GM12878 (cell line): ENCODE data around the gene NR6A1. TPM values are rescaled to one million over a fixed set of nuclear protein-coding genes. Genes with fewer than 3 reads are reported as not detected.

Experiments
- ATAC-seq: fragments of 200-7000 bp; cut with Tn5 transposase; 3 replicates; pipeline ENCODE4 v1.9.1; 2020; ENCODE audit warnings: mild to moderate bottlenecking, moderate library complexity
- BruUV-seq: library from RNA; stranded (reverse); fragments of 400-500 nt; replicated peaks from 2 replicates; lab custom pipeline; 2021; lab: Mats Ljungman, UMichigan
- CTCF ChIA-PET: fragments of 300-600 bp; sonication (Branson Sonifier 250); formaldehyde crosslinking; extraction: SDS; loops from one replicate; lab custom pipeline; 2021; ENCODE audit warnings: inconsistent platforms; lab: Yijun Ruan, JAX
- POLR2A ChIA-PET: fragments of 350-600 bp; formaldehyde crosslinking; extraction: SDS; loops from one replicate; lab custom pipeline; 2021; ENCODE audit warnings: inconsistent platforms; lab: Charles Lee
- RAD21 ChIA-PET: fragments of 300-600 bp; sonication (Branson Sonifier 250); formaldehyde crosslinking; loops from one replicate; lab custom pipeline; 2023; ENCODE audit warnings: antibody characterized with exemption; ENCODE audit not compliant: unreplicated experiment; lab: Charles Lee
- SMC1A ChIA-PET: fragments of 300-600 bp; sonication (Branson Sonifier 250); formaldehyde crosslinking; loops from one replicate; lab custom pipeline; 2023; ENCODE audit not compliant: unreplicated experiment, uncharacterized antibody; lab: Charles Lee
- DNase-seq: peaks from one replicate; pipeline ENCODE4 v3.0.0-alpha.2; 2011; ENCODE audit warnings: low read depth, low spot score
- FAIRE-seq: peaks from 3 replicates; lab custom pipeline; 2011; peaks lifted over from hg19 to GRCh38; lab: Jason Lieb, UNC
- H2AFZ ChIP-seq: 2 replicates; pipeline ENCODE4 v1.6.0; 2011; ENCODE audit warnings: low read depth, low read length, control low read depth; ENCODE audit not compliant: control insufficient read depth
- H3K27ac ChIP-seq: 2 replicates; pipeline ENCODE4 v1.5.1; 2011; ENCODE audit warnings: control low read depth; ENCODE audit not compliant: control insufficient read depth, insufficient read depth
- H3K27me3 ChIP-seq, 2 experiments: replicated peaks in 1 of 2; 2 replicates each; pipeline versions ENCODE4 v1.6.0 to v1.6.1; 2011; ENCODE audit warnings: low read length in 1 of 2; ENCODE audit not compliant: control insufficient read depth in 2 of 2, insufficient read depth in 2 of 2
- H3K36me3 ChIP-seq, 2 experiments: 2 replicates each; pipeline ENCODE4 v1.5.1; 2011; ENCODE audit warnings: low read length in 1 of 2; ENCODE audit not compliant: control insufficient read depth in 2 of 2, insufficient read depth in 2 of 2
- H3K4me1 ChIP-seq: 2 replicates; pipeline ENCODE4 v1.6.1; 2011; ENCODE audit warnings: mild to moderate bottlenecking, low read length, moderate library complexity, mixed read lengths; ENCODE audit not compliant: control insufficient read depth, insufficient read depth
- H3K4me2 ChIP-seq: 2 replicates; pipeline ENCODE4 v1.6.0; 2011; ENCODE audit warnings: control low read depth; ENCODE audit not compliant: control insufficient read depth, insufficient read depth
- H3K4me3 ChIP-seq: fragments of 200-600 bp; sonication (generic); 2 replicates; pipeline ENCODE4 v1.5.1; 2016
- H3K79me2 ChIP-seq: 2 replicates; pipeline ENCODE4 v1.6.0; 2011; ENCODE audit warnings: low read length; ENCODE audit not compliant: control insufficient read depth, insufficient read depth
- H3K9ac ChIP-seq: 2 replicates; pipeline ENCODE4 v1.8.0; 2011; ENCODE audit warnings: low read length, control low read depth, mixed read lengths; ENCODE audit not compliant: control insufficient read depth, insufficient read depth
- H3K9me3 ChIP-seq: replicated peaks from 3 replicates; pipeline ENCODE4 v1.5.1; 2011; ENCODE audit warnings: mild to moderate bottlenecking, low read length; ENCODE audit not compliant: control insufficient read depth, insufficient read depth
- H4K20me1 ChIP-seq: 2 replicates; pipeline ENCODE4 v1.6.0; 2011; ENCODE audit not compliant: control insufficient read depth, insufficient read depth
- BHLHE40 ChIP-seq, 2 experiments: fragments of 450-650 bp in 1 of 2; IDR thresholded peaks; 2 replicates each; pipeline ENCODE4 v1.6.1; 2011 to 2017; ENCODE audit warnings: low read depth in 2 of 2, borderline replicate concordance in 1 of 2, improper control_type of control experiment in 1 of 2, low read length in 1 of 2, mild to moderate bottlenecking in 1 of 2
- CHD1 ChIP-seq: IDR thresholded peaks from 2 replicates; pipeline ENCODE4 v1.6.1; 2012; ENCODE audit warnings: low read depth, low read length, improper control_type of control experiment
- GATAD2B ChIP-seq: fragments of 450-650 bp; conservative IDR thresholded peaks from 2 replicates; pipeline ENCODE4 v1.6.1; 2017; ENCODE audit warnings: low read depth, mild to moderate bottlenecking, moderate library complexity
- HDGF ChIP-seq: fragments of 450-650 bp; IDR thresholded peaks from 2 replicates; pipeline ENCODE4 v1.6.1; 2016; ENCODE audit warnings: antibody characterized with exemption
- KAT2A ChIP-seq: conservative IDR thresholded peaks from 2 replicates; pipeline ENCODE4 v1.6.1; 2011; ENCODE audit warnings: low read depth, low read length; ENCODE audit not compliant: control insufficient read depth
- MYC ChIP-seq: IDR thresholded peaks from 2 replicates; pipeline ENCODE4 v1.6.1; 2011; ENCODE audit warnings: mild to moderate bottlenecking, low read length, moderate library complexity, inconsistent platforms; ENCODE audit not compliant: insufficient read depth, insufficient replicate concordance, insufficient read length, severe bottlenecking
- SMAD5 ChIP-seq: IDR thresholded peaks from 2 replicates; pipeline ENCODE4 v1.6.1; 2016; ENCODE audit warnings: antibody characterized with exemption, low read depth
- SMC3 ChIP-seq: IDR thresholded peaks from 2 replicates; pipeline ENCODE4 v1.6.1; 2011; ENCODE audit warnings: low read length, improper control_type of control experiment, borderline replicate concordance
- SUZ12 ChIP-seq: fragments of 200-600 bp; sonication (generic); IDR thresholded peaks from one replicate; pipeline ENCODE4 v1.6.1; 2018; ENCODE audit warnings: antibody characterized with exemption, mild to moderate bottlenecking; ENCODE audit not compliant: unreplicated experiment
- TBL1XR1 ChIP-seq: IDR thresholded peaks from 2 replicates; pipeline ENCODE4 v1.6.1; 2012; ENCODE audit warnings: low read depth, low read length, improper control_type of control experiment
- WGBS: methylation state at CpG from one replicate; pipeline ENCODE4 v1.1.6; 2016; ENCODE audit warnings: low lambda C conversion rate; ENCODE audit not compliant: insufficient replicate concordance, insufficient coverage; ENCODE audit errors: missing lambda C conversion rate; 5-methylcytosine and 5-hydroxymethylcytosine counted together
- in situ Hi-C: fragments of 300-500 bp; cut with MboI; formaldehyde crosslinking; loops from 9 replicates; pipeline ENCODE4 v1.14.3; 2018; ENCODE audit warnings: mixed read lengths
- intact Hi-C: fragments of 100-400 bp; cut with micrococcal nuclease; formaldehyde crosslinking; loops from one replicate; pipeline ENCODE4 v1.14.2; 2022; ENCODE audit not compliant: unreplicated experiment
- polyA plus RNA-seq, 11 experiments: library from polyadenylated mRNA; depleted of rRNA in 4 of 11; unstranded in 6 of 11; stranded (reverse) in 5 of 11; fragments of >200 nt; fragmentation: Nextera tagmentation in 4 of 11; fragmentation: Illumina TruSeq in 1 of 11; extraction: Ambion mirVana in 4 of 11; extraction: Trizol in 1 of 11; gene quantifications; 1 replicate in 1 of 11; 2 replicates in 10 of 11; pipeline versions ENCODE4 v1.2.1 to v1.2.3, GENCODE V29; 2011 to 2016; ENCODE audit warnings: inconsistent platforms in 2 of 11, missing spikeins in 2 of 11, low read depth in 1 of 11
- total RNA-seq, 4 experiments: library from RNA; depleted of rRNA in 3 of 4; stranded (reverse); fragments of >200 nt in 3 of 4; fragmentation: Illumina TruSeq in 1 of 4; extraction: Trizol in 1 of 4; gene quantifications; 2 replicates each; pipeline versions ENCODE4 v1.2.1 to v1.2.3, GENCODE V29; 2013 to 2021
- TF ChIP-seq, protein P1 (sequence below): fragments of 450-650 bp; formaldehyde crosslinking; IDR thresholded peaks from 2 replicates; pipeline ENCODE4 v1.5.0; 2022; ENCODE audit warnings: mild to moderate bottlenecking, missing genetic modification characterization
- TF ChIP-seq, protein P2 (sequence below): IDR thresholded peaks from 2 replicates; pipeline ENCODE4 v1.6.1; 2012; ENCODE audit warnings: low read depth, low read length, improper control_type of control experiment
- TF ChIP-seq, protein P3 (sequence below): fragments of 450-650 bp; IDR thresholded peaks from 2 replicates; pipeline ENCODE4 v1.6.1; 2018; ENCODE audit warnings: mild to moderate bottlenecking, low read depth, moderate library complexity; ENCODE audit not compliant: partially characterized antibody

NR6A1 gene
- total and polyA plus RNA-seq, 10 of the 15 experiments (the other 5 are each of a cell fraction or from before 2014, with no cell fraction given) = 1.2 to 9.2 (median 4.6) TPM

GRCh38 chr9:124762633-124763032 lies 8.5 kb downstream of the NR6A1 start (continued):
- TF ChIP-seq, protein P1, sequence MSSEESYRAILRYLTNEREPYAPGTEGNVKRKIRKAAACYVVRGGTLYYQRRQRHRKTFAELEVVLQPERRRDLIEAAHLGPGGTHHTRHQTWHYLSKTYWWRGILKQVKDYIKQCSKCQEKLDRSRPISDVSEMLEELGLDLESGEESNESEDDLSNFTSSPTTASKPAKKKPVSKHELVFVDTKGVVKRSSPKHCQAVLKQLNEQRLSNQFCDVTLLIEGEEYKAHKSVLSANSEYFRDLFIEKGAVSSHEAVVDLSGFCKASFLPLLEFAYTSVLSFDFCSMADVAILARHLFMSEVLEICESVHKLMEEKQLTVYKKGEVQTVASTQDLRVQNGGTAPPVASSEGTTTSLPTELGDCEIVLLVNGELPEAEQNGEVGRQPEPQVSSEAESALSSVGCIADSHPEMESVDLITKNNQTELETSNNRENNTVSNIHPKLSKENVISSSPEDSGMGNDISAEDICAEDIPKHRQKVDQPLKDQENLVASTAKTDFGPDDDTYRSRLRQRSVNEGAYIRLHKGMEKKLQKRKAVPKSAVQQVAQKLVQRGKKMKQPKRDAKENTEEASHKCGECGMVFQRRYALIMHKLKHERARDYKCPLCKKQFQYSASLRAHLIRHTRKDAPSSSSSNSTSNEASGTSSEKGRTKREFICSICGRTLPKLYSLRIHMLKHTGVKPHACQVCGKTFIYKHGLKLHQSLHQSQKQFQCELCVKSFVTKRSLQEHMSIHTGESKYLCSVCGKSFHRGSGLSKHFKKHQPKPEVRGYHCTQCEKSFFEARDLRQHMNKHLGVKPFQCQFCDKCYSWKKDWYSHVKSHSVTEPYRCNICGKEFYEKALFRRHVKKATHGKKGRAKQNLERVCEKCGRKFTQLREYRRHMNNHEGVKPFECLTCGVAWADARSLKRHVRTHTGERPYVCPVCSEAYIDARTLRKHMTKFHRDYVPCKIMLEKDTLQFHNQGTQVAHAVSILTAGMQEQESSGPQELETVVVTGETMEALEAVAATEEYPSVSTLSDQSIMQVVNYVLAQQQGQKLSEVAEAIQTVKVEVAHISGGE (CRISPR knock-in tag) = no peak
- TF ChIP-seq CHD1 = no peak

- Histone ChIP-seq H3K27me3 (no peaks in the 10 kb centered on the region), H3K79me2 (peaks cover 51% of the 10 kb centered on the region), H3K9ac (no peak overlapping the region), H3K27ac (no peak overlapping the region), H3K9me3 (no peaks in the 10 kb centered on the region), H4K20me1 (no peaks in the 10 kb centered on the region), H2AFZ (no peak overlapping the region), H3K36me3 (no peaks in the 10 kb centered on the region), H3K4me3 (no peak overlapping the region), H3K4me1 (peaks cover 17% of the 10 kb centered on the region), H3K4me2 (no peak overlapping the region)
- intact Hi-C loops (no loop called here), in situ Hi-C loops (no loop called here)
- ChIA-PET RAD21 (interaction anchor here (1.0 to 3.4 kb wide), 4 partner anchors 10 to 225 kb away, joined by 4 to 10 read pairs (median 6); no protein-coding TSS in a partner anchor), POLR2A (interaction anchor here (0.5 kb wide), 1 partner anchor 423 kb away, joined by 3 read pairs; no protein-coding TSS in a partner anchor), SMC1A (interaction anchor here (0.9 to 7.7 kb wide), 4 partner anchors 9 to 144 kb away, joined by 3 to 105 read pairs (median 11); no protein-coding TSS in a partner anchor), CTCF (interaction anchor here (1.2 to 13.9 kb wide), 6 partner anchors 9 to 145 kb away, joined by 3 to 201 read pairs (median 26); partner anchors contain the start of genes NR6A1 and WDR38)
- ATAC-seq (no peak), DNase-seq (no peak), FAIRE-seq (no peak)
- WGBS = 96% methylated on average over 3 of the region's 3 CpGs
- BruUV-seq = no TSS peak
- TF ChIP-seq SUZ12 (no peak), HDGF (no peak), MYC (no peak), TBL1XR1 (no peak), KAT2A (no peak), GATAD2B (no peak), BHLHE40 (IDR thresholded peaks at IDR 0.05; ENCODE audit: borderline replicate concordance in 1 of 2, low read depth in 2 of 2, low read length in 1 of 2) (no peak), SMAD5 (no peak), SMC3 (no peak)
- TF ChIP-seq, protein P2, sequence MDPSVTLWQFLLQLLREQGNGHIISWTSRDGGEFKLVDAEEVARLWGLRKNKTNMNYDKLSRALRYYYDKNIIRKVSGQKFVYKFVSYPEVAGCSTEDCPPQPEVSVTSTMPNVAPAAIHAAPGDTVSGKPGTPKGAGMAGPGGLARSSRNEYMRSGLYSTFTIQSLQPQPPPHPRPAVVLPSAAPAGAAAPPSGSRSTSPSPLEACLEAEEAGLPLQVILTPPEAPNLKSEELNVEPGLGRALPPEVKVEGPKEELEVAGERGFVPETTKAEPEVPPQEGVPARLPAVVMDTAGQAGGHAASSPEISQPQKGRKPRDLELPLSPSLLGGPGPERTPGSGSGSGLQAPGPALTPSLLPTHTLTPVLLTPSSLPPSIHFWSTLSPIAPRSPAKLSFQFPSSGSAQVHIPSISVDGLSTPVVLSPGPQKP = no peak
- TF ChIP-seq, protein P3, sequence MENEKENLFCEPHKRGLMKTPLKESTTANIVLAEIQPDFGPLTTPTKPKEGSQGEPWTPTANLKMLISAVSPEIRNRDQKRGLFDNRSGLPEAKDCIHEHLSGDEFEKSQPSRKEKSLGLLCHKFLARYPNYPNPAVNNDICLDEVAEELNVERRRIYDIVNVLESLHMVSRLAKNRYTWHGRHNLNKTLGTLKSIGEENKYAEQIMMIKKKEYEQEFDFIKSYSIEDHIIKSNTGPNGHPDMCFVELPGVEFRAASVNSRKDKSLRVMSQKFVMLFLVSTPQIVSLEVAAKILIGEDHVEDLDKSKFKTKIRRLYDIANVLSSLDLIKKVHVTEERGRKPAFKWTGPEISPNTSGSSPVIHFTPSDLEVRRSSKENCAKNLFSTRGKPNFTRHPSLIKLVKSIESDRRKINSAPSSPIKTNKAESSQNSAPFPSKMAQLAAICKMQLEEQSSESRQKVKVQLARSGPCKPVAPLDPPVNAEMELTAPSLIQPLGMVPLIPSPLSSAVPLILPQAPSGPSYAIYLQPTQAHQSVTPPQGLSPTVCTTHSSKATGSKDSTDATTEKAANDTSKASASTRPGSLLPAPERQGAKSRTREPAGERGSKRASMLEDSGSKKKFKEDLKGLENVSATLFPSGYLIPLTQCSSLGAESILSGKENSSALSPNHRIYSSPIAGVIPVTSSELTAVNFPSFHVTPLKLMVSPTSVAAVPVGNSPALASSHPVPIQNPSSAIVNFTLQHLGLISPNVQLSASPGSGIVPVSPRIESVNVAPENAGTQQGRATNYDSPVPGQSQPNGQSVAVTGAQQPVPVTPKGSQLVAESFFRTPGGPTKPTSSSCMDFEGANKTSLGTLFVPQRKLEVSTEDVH = no peak
Measured at GRCh38 chr9:124761710-124762109, 9.4 kb downstream of the NR6A1 start.
